Neural progenitor cell (in vitro differentiated cells): Measurements from ENCODE around the gene OR3A1. TPM values are rescaled to one million over a fixed set of nuclear protein-coding genes. Genes with fewer than 3 reads are reported as not detected.

Experiments
- total RNA-seq: library from RNA; depleted of rRNA; stranded (reverse); fragments of >200 nt; gene quantifications from 2 replicates; pipeline ENCODE4 v1.2.3, GENCODE V29; 2015; ENCODE audit warnings: low replicate concordance

Gene OR3A1
- total RNA-seq, 1 donor from 2014 or later, result not detected

Other genes starting within 250 kb of the OR3A1 start
- gene OR1D5, start 234.8 kb downstream of the OR3A1 start, total RNA-seq, result not detected in 2 replicates
- gene OR1D2, start 193.9 kb downstream of the OR3A1 start, total RNA-seq, result not detected in 2 replicates
- not detected in 2 replicates for gene OR1G1, start 170.8 kb downstream of the OR3A1 start, total RNA-seq
- gene OR1A2, start 100.8 kb downstream of the OR3A1 start, total RNA-seq, result not detected in 2 replicates
- not detected in 2 replicates for gene OR1A1, start 90.7 kb downstream of the OR3A1 start, total RNA-seq
- 0.15 TPM in 1 of 2 replicates, not detected in the other for gene OR3A2, start 87.9 kb upstream of the OR3A1 start, total RNA-seq
- not detected in 2 replicates for gene OR1E1, start 100.0 kb upstream of the OR3A1 start, total RNA-seq
- gene OR3A3, start 113.0 kb upstream of the OR3A1 start, total RNA-seq, result not detected in 2 replicates
- not detected in 2 replicates for gene OR1E2, start 135.5 kb upstream of the OR3A1 start, total RNA-seq
- gene SPATA22, start 173.5 kb upstream of the OR3A1 start, total RNA-seq, result not detected in 2 replicates
- gene ASPA, start 177.6 kb upstream of the OR3A1 start, total RNA-seq, result not detected in 2 replicates